SK-N-SH (cell line): ENCODE results near the gene HS6ST3. TPM values are rescaled to one million over a fixed set of nuclear protein-coding genes. Genes with fewer than 3 reads are reported as not detected.

ENCODE experiments used
- CTCF ChIA-PET: fragments of 300-600, 350-600 bp; formaldehyde crosslinking; extraction: SDS; loops from one replicate; lab custom pipeline; 2021; lab: Yijun Ruan, JAX
- POLR2A ChIA-PET: fragments of 350-600 bp; sonication (Branson Sonifier 250); formaldehyde crosslinking; extraction: SDS; loops from one replicate; lab custom pipeline; 2020; ENCODE audit warnings: antibody characterized with exemption, inconsistent platforms; lab: Yijun Ruan, JAX
- DNase-seq: peaks from one replicate; pipeline ENCODE4 v3.0.0; 2012
- H2AFZ ChIP-seq: fragments of 200-600 bp; sonication (generic); 2 replicates; pipeline ENCODE4 v1.8.1; 2016; ENCODE audit warnings: antibody characterized with exemption, mild to moderate bottlenecking, low read depth
- H3F3A ChIP-seq: fragments of 200-600 bp; sonication (generic); replicated peaks from 2 replicates; pipeline ENCODE3; 2016; ENCODE audit warnings: antibody characterized with exemption, mild to moderate bottlenecking; ENCODE audit not compliant: insufficient read depth
- H3K27ac ChIP-seq, 2 experiments: fragments of 200-500 bp in 1 of 2; fragments of 200-600 bp in 1 of 2; sonication (Bioruptor generic) in 1 of 2; sonication (generic), shearing (Covaris generic) in 1 of 2; 2 replicates each; pipeline versions ENCODE4 v1.5.1 to v1.6.1; 2014 to 2016; ENCODE audit warnings: low read depth in 2 of 2, inconsistent platforms in 1 of 2, low read length in 1 of 2, mild to moderate bottlenecking in 1 of 2, mixed read lengths in 1 of 2
- H3K27me3 ChIP-seq: fragments of 200-600 bp; sonication (generic), shearing (Covaris generic); 2 replicates; pipeline ENCODE4 v1.6.1; 2016; ENCODE audit warnings: mixed run types; ENCODE audit not compliant: insufficient read depth
- H3K36me3 ChIP-seq, 2 experiments: fragments of 200-500 bp in 1 of 2; fragments of 200-600 bp in 1 of 2; sonication (Bioruptor generic) in 1 of 2; sonication (generic) in 1 of 2; replicated peaks in 1 of 2; 2 replicates each; pipeline versions ENCODE3 to v1.5.1; 2014 to 2016; ENCODE audit warnings: low read length in 1 of 2, mild to moderate bottlenecking in 1 of 2; ENCODE audit not compliant: insufficient read depth in 2 of 2, control insufficient read depth in 1 of 2
- H3K4me1 ChIP-seq, 2 experiments: fragments of 200-500 bp in 1 of 2; fragments of 200-600 bp in 1 of 2; sonication (Bioruptor generic) in 1 of 2; sonication (generic), shearing (Covaris generic) in 1 of 2; 2 replicates each; pipeline versions ENCODE4 v1.5.1 to v1.6.1; 2014 to 2016; ENCODE audit warnings: low read depth in 1 of 2, low read length in 1 of 2, mixed run types in 1 of 2; ENCODE audit not compliant: insufficient read depth in 2 of 2, control insufficient read depth in 1 of 2
- H3K4me2 ChIP-seq: fragments of 200-600 bp; sonication (generic), shearing (Covaris generic); 2 replicates; pipeline ENCODE4 v1.6.1; 2017; ENCODE audit warnings: mixed run types
- H3K4me3 ChIP-seq, 2 experiments: fragments of 200-500 bp in 1 of 2; fragments of 200-600 bp in 1 of 2; sonication (Bioruptor generic) in 1 of 2; sonication (generic), shearing (Covaris generic) in 1 of 2; 2 replicates each; pipeline versions ENCODE4 v1.5.1 to v1.8.1; 2014 to 2016; ENCODE audit warnings: low read depth in 2 of 2, inconsistent platforms in 1 of 2, low read length in 1 of 2, mild to moderate bottlenecking in 1 of 2, mixed read lengths in 1 of 2, moderate library complexity in 1 of 2
- H3K79me2 ChIP-seq: fragments of 200-600 bp; sonication (generic); 2 replicates; pipeline ENCODE4 v1.8.1; 2017; ENCODE audit warnings: mild to moderate bottlenecking; ENCODE audit not compliant: insufficient read depth
- H3K9ac ChIP-seq: fragments of 200-600 bp; sonication (generic); 2 replicates; pipeline ENCODE4 v1.6.1; 2017; ENCODE audit warnings: mixed run types
- H3K9me2 ChIP-seq: fragments of 200-600 bp; sonication (generic); 2 replicates; pipeline ENCODE4 v1.6.1; 2017; ENCODE audit warnings: mixed run types
- H3K9me3 ChIP-seq: fragments of 200-600 bp; sonication (generic); 2 replicates; pipeline ENCODE4 v1.6.1; 2017; ENCODE audit warnings: mixed run types, mild to moderate bottlenecking, moderate library complexity
- H4K20me1 ChIP-seq: fragments of 200-600 bp; sonication (generic); 2 replicates; pipeline ENCODE4 v1.6.1; 2017; ENCODE audit warnings: mild to moderate bottlenecking, mixed run types; ENCODE audit not compliant: insufficient read depth
- CHD2 ChIP-seq: fragments of 150-350 bp; IDR thresholded peaks from 2 replicates; pipeline ENCODE4 v1.6.1; 2018; ENCODE audit warnings: low read length; ENCODE audit not compliant: partially characterized antibody
- ELF1 ChIP-seq: IDR thresholded peaks from 2 replicates; pipeline ENCODE4 v1.4.0; 2012
- EP300 ChIP-seq, 2 experiments: IDR thresholded peaks; 2 replicates each; pipeline versions ENCODE4 v1.4.0 to v1.6.1; 2012; ENCODE audit warnings: borderline replicate concordance in 1 of 2, low read depth in 1 of 2, low read length in 1 of 2
- EZH2phosphoT487 ChIP-seq: fragments of 200-600 bp; sonication (generic); IDR thresholded peaks from 2 replicates; pipeline ENCODE4 v1.6.1; 2017; ENCODE audit warnings: low read depth, mixed run types, mild to moderate bottlenecking, antibody characterized with exemption, moderate library complexity, borderline replicate concordance
- FOXJ3 ChIP-seq: sonication (generic); formaldehyde crosslinking; IDR thresholded peaks from 2 replicates; pipeline ENCODE4 v1.5.1; 2020; ENCODE audit warnings: mild to moderate bottlenecking, missing genetic modification reagents
- GABPA ChIP-seq: IDR thresholded peaks from 2 replicates; pipeline ENCODE4 v1.4.0; 2012; ENCODE audit warnings: low read depth, mild to moderate bottlenecking
- GATA2 ChIP-seq: sonication (generic); formaldehyde crosslinking; IDR thresholded peaks from 2 replicates; pipeline ENCODE4 v1.5.0; 2020; ENCODE audit warnings: mild to moderate bottlenecking, missing genetic modification reagents
- MXI1 ChIP-seq: IDR thresholded peaks from 2 replicates; pipeline ENCODE4 v1.6.1; 2012; ENCODE audit warnings: mild to moderate bottlenecking, low read depth, low read length, improper control_type of control experiment
- NFIC ChIP-seq: IDR thresholded peaks from 2 replicates; pipeline ENCODE4 v1.4.0; 2012; ENCODE audit warnings: borderline replicate concordance
- RAD21 ChIP-seq: IDR thresholded peaks from 2 replicates; pipeline ENCODE4 v1.6.1; 2012; ENCODE audit warnings: mild to moderate bottlenecking, low read length
- RFX5 ChIP-seq: IDR thresholded peaks from 2 replicates; pipeline ENCODE4 v1.6.1; 2012; ENCODE audit warnings: mild to moderate bottlenecking, improper control_type of control experiment, low read length
- RXRA ChIP-seq: IDR thresholded peaks from 2 replicates; pipeline ENCODE4 v1.4.0; 2012; ENCODE audit warnings: low read depth, mild to moderate bottlenecking, borderline replicate concordance
- SIN3A ChIP-seq: IDR thresholded peaks from 2 replicates; pipeline ENCODE4 v1.6.1; 2012; ENCODE audit warnings: low read depth, mild to moderate bottlenecking, low read length, moderate library complexity, borderline replicate concordance
- TCF12 ChIP-seq: IDR thresholded peaks from 2 replicates; pipeline ENCODE4 v1.4.0; 2012
- YY1 ChIP-seq: IDR thresholded peaks from 2 replicates; pipeline ENCODE4 v1.4.0; 2012; ENCODE audit warnings: low read depth, mild to moderate bottlenecking
- WGBS: methylation state at CpG from one replicate; pipeline ENCODE4 v1.1.6; 2017; ENCODE audit warnings: low lambda C conversion rate; 5-methylcytosine and 5-hydroxymethylcytosine counted together
- polyA plus RNA-seq, 3 experiments: library from polyadenylated mRNA; depleted of rRNA; stranded (reverse); fragments of >200 nt; gene quantifications; 2 replicates each; pipeline ENCODE4 v1.2.3, GENCODE V29; 2012
- TF ChIP-seq, protein P1 (sequence below): fragments of 150-350 bp; IDR thresholded peaks from 2 replicates; pipeline ENCODE4 v1.6.1; 2017; ENCODE audit warnings: antibody characterized with exemption, low read length, low read depth, borderline replicate concordance
- TF ChIP-seq, protein P2 (sequence below): IDR thresholded peaks from 2 replicates; pipeline ENCODE4 v1.4.0; 2012; ENCODE audit warnings: low read depth, borderline replicate concordance
- TF ChIP-seq, protein P3 (sequence below): IDR thresholded peaks from 2 replicates; pipeline ENCODE4 v1.4.0; 2012; ENCODE audit warnings: low read depth, borderline replicate concordance
- TF ChIP-seq, protein P4 (sequence below): IDR thresholded peaks from 2 replicates; pipeline ENCODE4 v1.4.0; 2012; ENCODE audit warnings: low read depth
- TF ChIP-seq, protein P5 (sequence below): IDR thresholded peaks from 2 replicates; pipeline ENCODE4 v1.6.1; 2012; ENCODE audit warnings: mild to moderate bottlenecking, low read depth, low read length, moderate library complexity

HS6ST3 gene
- polyA plus RNA-seq, 1 of the 3 experiments (the other 2 are of a cell fraction), result under 0.01 TPM

DNA sequence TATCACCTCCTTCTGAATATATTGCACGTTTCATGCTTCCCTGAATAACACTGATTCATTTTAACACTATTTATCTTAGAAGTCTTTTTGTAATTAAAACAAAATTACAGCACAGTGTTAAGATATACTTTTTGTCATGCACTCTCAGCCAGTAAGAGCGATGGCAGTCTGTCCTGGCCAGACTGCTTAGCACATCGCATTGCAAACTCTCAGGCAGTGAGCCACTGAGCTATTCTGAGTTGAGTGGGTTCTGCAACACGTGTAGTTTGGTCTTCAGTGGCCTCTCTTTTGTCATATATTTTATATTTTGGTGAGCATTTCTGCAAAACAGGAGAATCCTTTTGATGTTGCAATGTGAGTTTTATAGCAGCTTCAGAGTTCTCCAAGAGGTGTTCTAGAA, 332.1 kb downstream of the HS6ST3 start:
- Histone ChIP-seq H3K36me3 (no peaks in the 10 kb centered on the region), H3K4me2 (no peak overlapping the region), H3K27me3 (no peaks in the 10 kb centered on the region), H4K20me1 (no peaks in the 10 kb centered on the region), H3F3A (no peaks in the 10 kb centered on the region), H3K27ac (no peak overlapping the region), H3K4me1 (peaks cover 0 to 5% of the 10 kb centered on the region in 2 experiments; a peak in 1 of 4 replicates), H3K9me3 (no peaks in the 10 kb centered on the region), H3K9ac (no peak overlapping the region), H2AFZ (no peak overlapping the region), H3K4me3 (no peak overlapping the region), H3K79me2 (no peaks in the 10 kb centered on the region), H3K9me2 (no peaks in the 10 kb centered on the region)
- WGBS, result 25% methylated on average over 4 of the region's 4 CpGs
- TF ChIP-seq RFX5 (no peak), MXI1 (no peak), FOXJ3 (no peak), RAD21 (no peak), EZH2phosphoT487 (no peak), GABPA (no peak), CHD2 (no peak), NFIC (no peak), TCF12 (no peak), RXRA (no peak), ELF1 (no peak), EP300 (IDR thresholded peaks at IDR 0.05; ENCODE audit: borderline replicate concordance in 1 of 2, low read depth in 1 of 2, low read length in 1 of 2) (no peak), YY1 (no peak), SIN3A (no peak), GATA2 (CRISPR knock-in tag) (no peak)
- TF ChIP-seq, protein P1, sequence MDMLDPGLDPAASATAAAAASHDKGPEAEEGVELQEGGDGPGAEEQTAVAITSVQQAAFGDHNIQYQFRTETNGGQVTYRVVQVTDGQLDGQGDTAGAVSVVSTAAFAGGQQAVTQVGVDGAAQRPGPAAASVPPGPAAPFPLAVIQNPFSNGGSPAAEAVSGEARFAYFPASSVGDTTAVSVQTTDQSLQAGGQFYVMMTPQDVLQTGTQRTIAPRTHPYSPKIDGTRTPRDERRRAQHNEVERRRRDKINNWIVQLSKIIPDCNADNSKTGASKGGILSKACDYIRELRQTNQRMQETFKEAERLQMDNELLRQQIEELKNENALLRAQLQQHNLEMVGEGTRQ, result no peak
- TF ChIP-seq, protein P2, sequence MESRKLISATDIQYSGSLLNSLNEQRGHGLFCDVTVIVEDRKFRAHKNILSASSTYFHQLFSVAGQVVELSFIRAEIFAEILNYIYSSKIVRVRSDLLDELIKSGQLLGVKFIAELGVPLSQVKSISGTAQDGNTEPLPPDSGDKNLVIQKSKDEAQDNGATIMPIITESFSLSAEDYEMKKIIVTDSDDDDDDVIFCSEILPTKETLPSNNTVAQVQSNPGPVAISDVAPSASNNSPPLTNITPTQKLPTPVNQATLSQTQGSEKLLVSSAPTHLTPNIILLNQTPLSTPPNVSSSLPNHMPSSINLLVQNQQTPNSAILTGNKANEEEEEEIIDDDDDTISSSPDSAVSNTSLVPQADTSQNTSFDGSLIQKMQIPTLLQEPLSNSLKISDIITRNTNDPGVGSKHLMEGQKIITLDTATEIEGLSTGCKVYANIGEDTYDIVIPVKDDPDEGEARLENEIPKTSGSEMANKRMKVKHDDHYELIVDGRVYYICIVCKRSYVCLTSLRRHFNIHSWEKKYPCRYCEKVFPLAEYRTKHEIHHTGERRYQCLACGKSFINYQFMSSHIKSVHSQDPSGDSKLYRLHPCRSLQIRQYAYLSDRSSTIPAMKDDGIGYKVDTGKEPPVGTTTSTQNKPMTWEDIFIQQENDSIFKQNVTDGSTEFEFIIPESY, result no peak
- TF ChIP-seq, protein P3, sequence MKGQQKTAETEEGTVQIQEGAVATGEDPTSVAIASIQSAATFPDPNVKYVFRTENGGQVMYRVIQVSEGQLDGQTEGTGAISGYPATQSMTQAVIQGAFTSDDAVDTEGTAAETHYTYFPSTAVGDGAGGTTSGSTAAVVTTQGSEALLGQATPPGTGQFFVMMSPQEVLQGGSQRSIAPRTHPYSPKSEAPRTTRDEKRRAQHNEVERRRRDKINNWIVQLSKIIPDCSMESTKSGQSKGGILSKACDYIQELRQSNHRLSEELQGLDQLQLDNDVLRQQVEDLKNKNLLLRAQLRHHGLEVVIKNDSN, result no peak
- TF ChIP-seq, protein P4, sequence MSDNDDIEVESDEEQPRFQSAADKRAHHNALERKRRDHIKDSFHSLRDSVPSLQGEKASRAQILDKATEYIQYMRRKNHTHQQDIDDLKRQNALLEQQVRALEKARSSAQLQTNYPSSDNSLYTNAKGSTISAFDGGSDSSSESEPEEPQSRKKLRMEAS, result no peak
- TF ChIP-seq, protein P5, sequence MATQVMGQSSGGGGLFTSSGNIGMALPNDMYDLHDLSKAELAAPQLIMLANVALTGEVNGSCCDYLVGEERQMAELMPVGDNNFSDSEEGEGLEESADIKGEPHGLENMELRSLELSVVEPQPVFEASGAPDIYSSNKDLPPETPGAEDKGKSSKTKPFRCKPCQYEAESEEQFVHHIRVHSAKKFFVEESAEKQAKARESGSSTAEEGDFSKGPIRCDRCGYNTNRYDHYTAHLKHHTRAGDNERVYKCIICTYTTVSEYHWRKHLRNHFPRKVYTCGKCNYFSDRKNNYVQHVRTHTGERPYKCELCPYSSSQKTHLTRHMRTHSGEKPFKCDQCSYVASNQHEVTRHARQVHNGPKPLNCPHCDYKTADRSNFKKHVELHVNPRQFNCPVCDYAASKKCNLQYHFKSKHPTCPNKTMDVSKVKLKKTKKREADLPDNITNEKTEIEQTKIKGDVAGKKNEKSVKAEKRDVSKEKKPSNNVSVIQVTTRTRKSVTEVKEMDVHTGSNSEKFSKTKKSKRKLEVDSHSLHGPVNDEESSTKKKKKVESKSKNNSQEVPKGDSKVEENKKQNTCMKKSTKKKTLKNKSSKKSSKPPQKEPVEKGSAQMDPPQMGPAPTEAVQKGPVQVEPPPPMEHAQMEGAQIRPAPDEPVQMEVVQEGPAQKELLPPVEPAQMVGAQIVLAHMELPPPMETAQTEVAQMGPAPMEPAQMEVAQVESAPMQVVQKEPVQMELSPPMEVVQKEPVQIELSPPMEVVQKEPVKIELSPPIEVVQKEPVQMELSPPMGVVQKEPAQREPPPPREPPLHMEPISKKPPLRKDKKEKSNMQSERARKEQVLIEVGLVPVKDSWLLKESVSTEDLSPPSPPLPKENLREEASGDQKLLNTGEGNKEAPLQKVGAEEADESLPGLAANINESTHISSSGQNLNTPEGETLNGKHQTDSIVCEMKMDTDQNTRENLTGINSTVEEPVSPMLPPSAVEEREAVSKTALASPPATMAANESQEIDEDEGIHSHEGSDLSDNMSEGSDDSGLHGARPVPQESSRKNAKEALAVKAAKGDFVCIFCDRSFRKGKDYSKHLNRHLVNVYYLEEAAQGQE, result no peak
- POLR2A ChIA-PET, result no interaction called here
- CTCF ChIA-PET, result interaction anchor here (1.1 to 1.2 kb wide), 2 partner anchors 11 to 44 kb away, joined by 3 read pairs; no protein-coding TSS in a partner anchor
- no peak for DNase-seq
